Measurements from ENCODE around the gene IQCK. TPM values are rescaled to one million over a fixed set of nuclear protein-coding genes. Genes with fewer than 3 reads are reported as not detected.

Gene IQCK
- total RNA-seq, 1 experiment from 2014 or later = 15.5 TPM

- intact Hi-C loops (cut with micrococcal nuclease; ENCODE audit: unreplicated experiment) (no loop called here), in situ Hi-C loops (cut with HindIII; ENCODE audit: low pct_unique_long_range_greater_than_20kb, low sequenced_read_pairs) (no loop called here)
- Histone ChIP-seq H3K27me3 (ENCODE audit: control insufficient read depth, insufficient read depth, low read length) (no peaks in the 10 kb centered on the region), H3K9me3 (ENCODE audit: control insufficient read depth, insufficient read depth, low read depth, low read length) (no peaks in the 10 kb centered on the region), H3K27ac (ENCODE audit: low read length) (no peak overlapping the region), H3K4me3 (ENCODE audit: low read depth in 2 of 2, low read length in 2 of 2) (no peak overlapping the region), H3K36me3 (ENCODE audit: control insufficient read depth, insufficient read depth, low read length) (no peaks in the 10 kb centered on the region), H3K4me1 (ENCODE audit: control insufficient read depth, insufficient read depth, low read length) (peaks cover 4% of the 10 kb centered on the region; the same call in 1 of the 2 replicates)
- no peak for ATAC-seq
- no peak for TF ChIP-seq TCF7L2 (IDR thresholded peaks at IDR 0.05; ENCODE audit: low read depth, low read length)
- no peak for TF ChIP-seq REST (IDR thresholded peaks at IDR 0.05; ENCODE audit: insufficient read depth in 1 of 2, low read depth in 2 of 2, low read length in 1 of 2)
- TF ChIP-seq CTCF (IDR thresholded peaks at IDR 0.05) = no peak
- no peak for TF ChIP-seq POLR2AphosphoS5 (IDR thresholded peaks at IDR 0.05; ENCODE audit: low read depth, low read length)
- TF ChIP-seq SIN3A (IDR thresholded peaks at IDR 0.05; ENCODE audit: borderline replicate concordance, insufficient read depth, low read depth, low read length) = no peak
- no peak for DNase-seq (ENCODE audit: low read depth, low spot score)
- POLR2A ChIA-PET = interaction anchor here (0.6 kb wide), 1 partner anchor 147 kb away, joined by 3 read pairs; no protein-coding TSS in a partner anchor
- BruUV-seq (replicated peaks) = no TSS peak
- CTCF ChIA-PET = no interaction called here
These were observed 97.3 kb downstream of the IQCK start for GRCh38 chr16:19815418-19815817.

DNA sequence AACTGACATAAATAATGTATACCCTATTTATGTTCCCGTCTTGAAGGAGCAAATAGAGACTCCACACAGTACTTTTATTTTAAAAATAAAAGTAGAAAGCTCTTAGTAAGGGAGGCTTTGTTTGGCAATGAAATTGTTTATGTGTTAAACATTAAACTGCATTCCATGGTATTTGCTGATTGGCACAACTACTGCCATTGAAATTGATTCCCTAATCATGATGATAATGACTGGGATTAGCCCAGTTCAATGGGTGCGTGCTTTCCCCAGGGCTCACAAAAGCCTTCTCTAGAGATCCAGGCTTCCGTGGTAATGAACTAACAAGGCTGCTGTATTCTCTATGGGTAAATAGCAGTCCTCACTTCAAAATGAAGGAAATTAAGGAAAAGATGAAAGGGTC is 99.1 kb downstream of the IQCK start:
- in situ Hi-C loops (cut with HindIII; ENCODE audit: low pct_unique_long_range_greater_than_20kb, low sequenced_read_pairs) (no loop called here), intact Hi-C loops (cut with micrococcal nuclease; ENCODE audit: unreplicated experiment) (no loop called here)
- DNase-seq (ENCODE audit: low read depth, low spot score) (no peak), ATAC-seq (no peak)
- BruUV-seq (replicated peaks) = no TSS peak
- Histone ChIP-seq H3K4me3 (ENCODE audit: low read depth in 2 of 2, low read length in 2 of 2) (no peak overlapping the region), H3K36me3 (ENCODE audit: control insufficient read depth, insufficient read depth, low read length) (no peaks in the 10 kb centered on the region), H3K4me1 (ENCODE audit: control insufficient read depth, insufficient read depth, low read length) (no peaks in the 10 kb centered on the region), H3K27ac (ENCODE audit: low read length) (no peak overlapping the region), H3K9me3 (ENCODE audit: control insufficient read depth, insufficient read depth, low read depth, low read length) (no peaks in the 10 kb centered on the region), H3K27me3 (ENCODE audit: control insufficient read depth, insufficient read depth, low read length) (no peaks in the 10 kb centered on the region)
- ChIA-PET POLR2A (no interaction called here), CTCF (no interaction called here)
- no peak for TF ChIP-seq POLR2AphosphoS5 (IDR thresholded peaks at IDR 0.05; ENCODE audit: low read depth, low read length)
- TF ChIP-seq TCF7L2 (IDR thresholded peaks at IDR 0.05; ENCODE audit: low read depth, low read length) = no peak
- no peak for TF ChIP-seq SIN3A (IDR thresholded peaks at IDR 0.05; ENCODE audit: borderline replicate concordance, insufficient read depth, low read depth, low read length)
- TF ChIP-seq CTCF (IDR thresholded peaks at IDR 0.05) = no peak
- TF ChIP-seq REST (IDR thresholded peaks at IDR 0.05; ENCODE audit: insufficient read depth in 1 of 2, low read depth in 2 of 2, low read length in 1 of 2) = no peak

All from Panc1 (cell line).